HCT116 (cell line): ENCODE measurements around the gene DERA.

Experiments used
- CBX3 ChIP-seq: IDR thresholded peaks from 2 replicates; pipeline ENCODE4 v1.6.1; 2012; ENCODE audit warnings: low read depth
- CTCF ChIP-seq, 3 experiments: fragments of 200-600 bp in 1 of 3; sonication (generic) in 1 of 3; IDR thresholded peaks in 2 of 3; conservative IDR thresholded peaks in 1 of 3; 2 replicates each; pipeline ENCODE4 v1.5.1; 2012 to 2017; ENCODE audit warnings: low read depth in 2 of 3, low read length in 2 of 3, antibody characterized with exemption in 1 of 3, borderline replicate concordance in 1 of 3, control low read depth in 1 of 3, mild to moderate bottlenecking in 1 of 3, mixed read lengths in 1 of 3, mixed run types in 1 of 3, moderate library complexity in 1 of 3; ENCODE audit not compliant: insufficient read depth in 1 of 3
- EZH2 ChIP-seq: fragments of 200-600 bp; sonication (generic); IDR thresholded peaks from 2 replicates; pipeline ENCODE4 v1.6.1; 2017; ENCODE audit warnings: antibody characterized with exemption, mixed run types
- EZH2phosphoT487 ChIP-seq: fragments of 200-600 bp; IDR thresholded peaks from 2 replicates; pipeline ENCODE4 v1.6.1; 2018; ENCODE audit warnings: antibody characterized with exemption, borderline replicate concordance
- MAX ChIP-seq: IDR thresholded peaks from 2 replicates; pipeline ENCODE4 v1.6.1; 2012
- POLR2A ChIP-seq: IDR thresholded peaks from 2 replicates; pipeline ENCODE4 v1.7.0; 2011; ENCODE audit warnings: borderline replicate concordance; ENCODE audit not compliant: insufficient read depth, insufficient read length; ENCODE audit errors: extremely low read depth
- POLR2AphosphoS5 ChIP-seq: IDR thresholded peaks from 2 replicates; pipeline ENCODE4 v1.6.1; 2011; ENCODE audit warnings: mild to moderate bottlenecking, low read depth, low read length, moderate library complexity
- YY1 ChIP-seq: IDR thresholded peaks from 2 replicates; pipeline ENCODE4 v1.6.1; 2011; ENCODE audit warnings: low read length, low read depth, moderate library complexity, mild to moderate bottlenecking; ENCODE audit not compliant: insufficient replicate concordance; ENCODE audit errors: extremely low read depth

GRCh38 chr12:15910468-15910863 is 666 bp upstream of the DERA start:
- TF ChIP-seq CBX3 (no peak), CTCF (IDR thresholded peaks at IDR 0.05 in 2 of 3, conservative IDR thresholded peaks at IDR 0.05 in 1 of 3; ENCODE audit: borderline replicate concordance in 1 of 3, insufficient read depth in 1 of 3, low read depth in 2 of 3, low read length in 2 of 3) (no peak), POLR2A (no peak), EZH2 (no peak), MAX (no peak), POLR2AphosphoS5 (no peak), YY1 (no peak), EZH2phosphoT487 (no peak)
